ENCODE results near the gene CREB5. TPM values are rescaled to one million over a fixed set of nuclear protein-coding genes. Genes with fewer than 3 reads are reported as not detected.

CREB5 gene
- total and polyA plus RNA-seq, 5 donors = 4.0 to 20.4 (median 9.9) TPM

GRCh38 chr7:28613262-28613661, 200.9 kb downstream of the CREB5 start:
- 89% methylated on average over 6 of the region's 6 CpGs for WGBS
- Histone ChIP-seq H3K27me3 (ENCODE audit: control insufficient read depth, insufficient read depth) (no peaks in the 10 kb centered on the region), H3K9me3 (ENCODE audit: control insufficient read depth, low read length) (no peaks in the 10 kb centered on the region), H3K4me3 (ENCODE audit: low read length) (no peak overlapping the region), H3K27ac (ENCODE audit: low read length) (no peak overlapping the region), H3K4me1 (ENCODE audit: control insufficient read depth, insufficient read depth, low read length) (no peaks in the 10 kb centered on the region)
- ATAC-seq (no peak), DNase-seq (no peak)
- intact Hi-C loops (cut with DNase I) = no loop called here

- ATAC-seq (peak; percentile 38 to 41), DNase-seq (peak in 1 of 3 donors; percentile 43)
- no peaks in the 10 kb centered on the region for H3K27me3 ChIP-seq (ENCODE audit: control insufficient read depth, insufficient read depth)
- intact Hi-C loops (cut with DNase I) = no loop called here
- no peaks in the 10 kb centered on the region for H3K4me1 ChIP-seq (ENCODE audit: control insufficient read depth, insufficient read depth, low read length)
- no peak overlapping the region for H3K27ac ChIP-seq (ENCODE audit: low read length)
- WGBS = 92% methylated on average over 4 of the region's 4 CpGs
- no peaks in the 10 kb centered on the region for H3K9me3 ChIP-seq (ENCODE audit: control insufficient read depth, low read length)
- H3K4me3 ChIP-seq (ENCODE audit: low read length) = no peak overlapping the region
These were observed 202.8 kb downstream of the CREB5 start for GRCh38 chr7:28615091-28615490.

GRCh38 chr7:28617308-28617880, 205.1 kb downstream of the CREB5 start:
- Histone ChIP-seq H3K9me3 (ENCODE audit: control insufficient read depth, low read length) (no peaks in the 10 kb centered on the region), H3K4me3 (ENCODE audit: low read length) (no peak overlapping the region), H3K27me3 (ENCODE audit: control insufficient read depth, insufficient read depth) (no peaks in the 10 kb centered on the region), H3K4me1 (ENCODE audit: control insufficient read depth, insufficient read depth, low read length) (no peaks in the 10 kb centered on the region), H3K27ac (ENCODE audit: low read length) (no peak overlapping the region)
- ATAC-seq (no peak), DNase-seq (no peak)
- intact Hi-C loops (cut with DNase I) = no loop called here
- WGBS = 96% methylated on average over 2 of the region's 2 CpGs

GRCh38 chr7:28618383-28618782, 206.1 kb downstream of the CREB5 start:
- Histone ChIP-seq H3K9me3 (ENCODE audit: control insufficient read depth, low read length) (no peaks in the 10 kb centered on the region), H3K27ac (ENCODE audit: low read length) (no peak overlapping the region), H3K27me3 (ENCODE audit: control insufficient read depth, insufficient read depth) (no peaks in the 10 kb centered on the region), H3K4me1 (ENCODE audit: control insufficient read depth, insufficient read depth, low read length) (no peaks in the 10 kb centered on the region), H3K4me3 (ENCODE audit: low read length) (no peak overlapping the region)
- ATAC-seq (no peak), DNase-seq (no peak)
- 76% methylated on average over 3 of the region's 3 CpGs for WGBS
- intact Hi-C loops (cut with DNase I) = no loop called here

DNA sequence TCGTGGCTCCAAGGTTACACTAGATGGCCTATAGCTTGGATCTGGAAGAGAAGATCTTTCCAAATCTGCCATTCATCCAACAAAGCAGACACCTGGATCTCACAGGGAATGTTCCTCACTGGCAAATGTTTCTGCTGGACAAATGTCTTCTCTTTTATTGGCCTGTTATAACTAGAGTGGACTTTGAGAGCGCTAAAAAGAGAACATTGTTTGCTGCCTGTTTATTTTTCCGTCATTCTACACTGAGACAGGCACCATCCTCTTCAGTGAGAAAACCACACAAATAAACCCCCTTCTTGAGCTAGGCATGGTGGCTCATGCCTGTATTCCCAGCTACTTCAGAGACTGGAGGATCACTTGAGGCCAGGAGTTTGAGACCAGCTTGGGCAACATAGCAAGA, 206.9 kb downstream of the CREB5 start:
- ATAC-seq = no peak
- DNase-seq = no peak
- H3K4me3 ChIP-seq (ENCODE audit: low read length) = no peak overlapping the region
- no peak overlapping the region for H3K27ac ChIP-seq (ENCODE audit: low read length)
- no peaks in the 10 kb centered on the region for H3K27me3 ChIP-seq (ENCODE audit: control insufficient read depth, insufficient read depth)
- no peaks in the 10 kb centered on the region for H3K4me1 ChIP-seq (ENCODE audit: control insufficient read depth, insufficient read depth, low read length)
- intact Hi-C loops (cut with DNase I) = no loop called here
- WGBS = 94% methylated on average over 3 of the region's 3 CpGs
- H3K9me3 ChIP-seq (ENCODE audit: control insufficient read depth, low read length) = no peaks in the 10 kb centered on the region

DNA sequence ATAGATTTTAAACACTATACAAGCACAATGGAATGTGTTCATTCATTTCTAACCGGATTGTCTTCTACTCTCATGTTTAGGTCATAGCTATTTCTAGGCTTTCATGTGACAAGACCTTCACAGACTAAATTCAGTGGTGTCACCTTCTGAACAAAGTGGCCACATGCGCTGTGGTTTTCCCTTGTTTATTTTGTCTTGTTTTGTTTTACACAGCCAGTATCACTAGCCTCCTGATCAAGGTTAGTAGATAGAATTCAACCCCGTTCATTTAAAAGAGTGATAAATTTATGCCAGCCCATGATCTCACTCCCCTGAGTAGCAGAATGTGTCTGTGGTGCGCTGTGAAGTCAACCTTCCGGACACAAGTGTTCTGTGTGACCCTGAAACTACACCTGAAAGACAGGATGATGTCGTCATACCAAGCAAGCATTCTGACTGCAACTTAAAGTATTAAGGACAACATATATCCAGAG, 209.1 kb downstream of the CREB5 start:
- intact Hi-C loops (cut with DNase I) = loop anchor here in 2 of 4 donors (5.0 to 10.0 kb wide), 3 partner anchors 214 to 237 kb away; no protein-coding TSS in a partner anchor
- 69% methylated on average over 6 of the region's 6 CpGs for WGBS
- ATAC-seq = peak; percentile 24 to 27
- DNase-seq = no peak
- no peak overlapping the region for H3K4me3 ChIP-seq (ENCODE audit: low read length)
- H3K27ac ChIP-seq (ENCODE audit: low read length) = peak overlapping the region; percentile 79
- peaks cover 2% of the 10 kb centered on the region for H3K4me1 ChIP-seq (ENCODE audit: control insufficient read depth, insufficient read depth, low read length)
- H3K27me3 ChIP-seq (ENCODE audit: control insufficient read depth, insufficient read depth) = no peaks in the 10 kb centered on the region
- H3K9me3 ChIP-seq (ENCODE audit: control insufficient read depth, low read length) = no peaks in the 10 kb centered on the region

DNA sequence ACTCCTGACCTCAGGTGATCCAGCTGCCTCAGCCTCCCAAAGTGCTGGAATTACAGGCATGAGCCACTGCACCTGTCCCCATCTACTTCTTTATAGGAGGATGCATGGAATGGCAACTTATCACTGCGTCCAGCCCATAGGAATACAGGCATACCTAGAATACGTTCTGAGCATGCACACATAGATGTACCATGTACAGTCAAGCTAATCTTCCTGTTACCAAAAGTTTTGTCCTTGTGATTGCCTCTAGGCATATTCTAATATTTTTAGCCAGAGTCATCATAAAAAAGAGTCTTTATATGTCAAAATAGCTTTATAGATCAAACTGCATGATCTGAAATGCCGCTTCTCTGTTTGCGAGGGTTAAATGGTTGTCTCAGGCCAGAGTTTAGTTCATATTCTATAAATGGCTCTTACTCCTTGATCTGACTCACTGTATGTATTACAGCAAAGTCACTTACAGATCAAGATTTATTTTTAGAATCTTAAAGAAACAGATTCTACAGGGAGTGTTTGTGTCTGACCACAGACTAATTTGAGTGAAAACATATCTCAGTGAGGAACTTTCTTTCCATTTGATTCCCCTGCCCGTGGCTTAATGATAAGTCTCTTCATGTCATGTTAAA, 210.9 kb downstream of the CREB5 start:
- intact Hi-C loops (cut with DNase I) = loop anchor here in 2 of 4 donors (5.0 to 10.0 kb wide), 3 partner anchors 216 to 238 kb away; no protein-coding TSS in a partner anchor
- peaks cover 2% of the 10 kb centered on the region for H3K4me1 ChIP-seq (ENCODE audit: control insufficient read depth, insufficient read depth, low read length)
- ATAC-seq = peak in 1 of 2 donors; percentile 53

DNA sequence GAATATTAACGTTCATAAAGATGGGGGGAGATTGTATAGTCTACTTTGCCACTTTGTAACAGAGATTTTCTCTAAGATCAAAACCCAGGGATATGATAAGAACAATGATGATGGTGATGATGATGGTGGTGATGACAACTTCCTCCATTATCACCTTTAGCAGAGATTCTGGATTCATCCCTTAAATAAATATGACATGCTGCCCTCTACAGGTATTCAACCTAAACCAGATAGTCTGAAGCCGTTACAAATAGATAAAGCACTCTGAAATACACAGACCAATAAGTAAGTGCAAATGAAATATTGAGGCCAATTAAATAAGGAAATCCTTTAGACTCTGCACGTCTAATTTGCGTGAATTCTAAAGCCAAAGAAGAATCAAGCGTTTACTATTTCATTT, 211.5 kb downstream of the CREB5 start:
- intact Hi-C loops (cut with DNase I) = loop anchor here in 2 of 4 donors (5.0 to 10.0 kb wide), 3 partner anchors 217 to 239 kb away; no protein-coding TSS in a partner anchor

More for the DNA sequence above, 210.9 kb downstream of the CREB5 start:
- no peak for DNase-seq
- WGBS = 54% methylated on average over 5 of the region's 5 CpGs
- no peaks in the 10 kb centered on the region for H3K9me3 ChIP-seq (ENCODE audit: control insufficient read depth, low read length)
- no peaks in the 10 kb centered on the region for H3K27me3 ChIP-seq (ENCODE audit: control insufficient read depth, insufficient read depth)
- H3K4me3 ChIP-seq (ENCODE audit: low read length) = no peak overlapping the region
- no peak overlapping the region for H3K27ac ChIP-seq (ENCODE audit: low read length)

DNA sequence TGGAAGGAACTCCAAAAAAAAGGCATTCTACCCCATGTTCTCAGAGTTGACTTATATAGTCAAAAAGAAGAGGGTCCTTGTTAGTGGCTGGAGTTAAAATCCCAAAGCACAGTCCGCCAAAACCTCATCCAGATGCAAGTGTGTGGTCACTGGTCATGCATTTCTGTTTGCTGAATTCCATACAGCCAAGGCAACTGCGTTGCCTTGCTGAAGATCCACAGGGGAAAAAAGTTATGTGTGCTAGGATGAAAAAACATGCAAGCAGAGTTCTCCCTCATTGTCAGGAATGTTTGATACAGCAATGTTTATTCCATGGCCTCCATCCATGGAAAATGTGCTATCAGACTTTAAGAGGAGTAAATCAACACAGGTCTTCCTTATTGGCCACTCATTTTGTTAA, 213.1 kb downstream of the CREB5 start:
- ATAC-seq = no peak
- Histone ChIP-seq H3K4me1 (ENCODE audit: control insufficient read depth, insufficient read depth, low read length) (peaks cover 6% of the 10 kb centered on the region), H3K4me3 (ENCODE audit: low read length) (no peak overlapping the region), H3K27ac (ENCODE audit: low read length) (no peak overlapping the region), H3K9me3 (ENCODE audit: control insufficient read depth, low read length) (no peaks in the 10 kb centered on the region), H3K27me3 (ENCODE audit: control insufficient read depth, insufficient read depth) (no peaks in the 10 kb centered on the region)
- no peak for DNase-seq
- intact Hi-C loops (cut with DNase I) = loop anchor here in 3 of 4 donors (5.0 to 10.0 kb wide), 5 partner anchors 227 to 328 kb away; no protein-coding TSS in a partner anchor
- 67% methylated on average over 2 of the region's 2 CpGs for WGBS

More for the DNA sequence above, 211.5 kb downstream of the CREB5 start:
- H3K27me3 ChIP-seq (ENCODE audit: control insufficient read depth, insufficient read depth) = no peaks in the 10 kb centered on the region
- H3K4me3 ChIP-seq (ENCODE audit: low read length) = no peak overlapping the region
- H3K27ac ChIP-seq (ENCODE audit: low read length) = no peak overlapping the region
- DNase-seq = no peak
- ATAC-seq = no peak
- no peaks in the 10 kb centered on the region for H3K9me3 ChIP-seq (ENCODE audit: control insufficient read depth, low read length)
- H3K4me1 ChIP-seq (ENCODE audit: control insufficient read depth, insufficient read depth, low read length) = peaks cover 2% of the 10 kb centered on the region
- 39% methylated on average over 5 of the region's 5 CpGs for WGBS

DNA sequence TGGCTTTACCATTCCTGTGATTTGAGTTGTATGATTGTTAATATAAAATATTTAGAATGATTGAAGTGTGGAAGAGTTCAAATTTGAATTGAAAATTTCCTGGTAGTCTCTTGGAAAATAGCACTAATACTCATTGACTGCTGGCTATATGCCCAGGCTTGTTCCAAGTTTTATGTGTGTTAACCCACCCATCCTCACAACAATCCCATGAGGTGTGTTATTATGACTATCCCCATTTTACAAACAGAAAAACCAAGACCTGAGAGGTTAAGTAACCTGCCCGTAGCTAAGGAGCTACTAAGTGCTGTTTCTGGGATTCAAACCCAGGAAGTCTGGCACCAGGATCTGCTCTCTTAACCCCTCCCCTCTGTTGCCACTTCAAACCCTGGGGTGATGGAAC, 213.9 kb downstream of the CREB5 start:
- intact Hi-C loops (cut with DNase I) = loop anchor here in 3 of 4 donors (5.0 to 10.0 kb wide), 5 partner anchors 226 to 329 kb away; no protein-coding TSS in a partner anchor
- Histone ChIP-seq H3K4me1 (ENCODE audit: control insufficient read depth, insufficient read depth, low read length) (peaks cover 6% of the 10 kb centered on the region), H3K9me3 (ENCODE audit: control insufficient read depth, low read length) (no peaks in the 10 kb centered on the region), H3K27ac (ENCODE audit: low read length) (peak overlapping the region; percentile 38), H3K27me3 (ENCODE audit: control insufficient read depth, insufficient read depth) (no peaks in the 10 kb centered on the region), H3K4me3 (ENCODE audit: low read length) (no peak overlapping the region)
- DNase-seq (no peak), ATAC-seq (no peak)
- 62% methylated on average over 1 of the region's 1 CpG for WGBS

DNA sequence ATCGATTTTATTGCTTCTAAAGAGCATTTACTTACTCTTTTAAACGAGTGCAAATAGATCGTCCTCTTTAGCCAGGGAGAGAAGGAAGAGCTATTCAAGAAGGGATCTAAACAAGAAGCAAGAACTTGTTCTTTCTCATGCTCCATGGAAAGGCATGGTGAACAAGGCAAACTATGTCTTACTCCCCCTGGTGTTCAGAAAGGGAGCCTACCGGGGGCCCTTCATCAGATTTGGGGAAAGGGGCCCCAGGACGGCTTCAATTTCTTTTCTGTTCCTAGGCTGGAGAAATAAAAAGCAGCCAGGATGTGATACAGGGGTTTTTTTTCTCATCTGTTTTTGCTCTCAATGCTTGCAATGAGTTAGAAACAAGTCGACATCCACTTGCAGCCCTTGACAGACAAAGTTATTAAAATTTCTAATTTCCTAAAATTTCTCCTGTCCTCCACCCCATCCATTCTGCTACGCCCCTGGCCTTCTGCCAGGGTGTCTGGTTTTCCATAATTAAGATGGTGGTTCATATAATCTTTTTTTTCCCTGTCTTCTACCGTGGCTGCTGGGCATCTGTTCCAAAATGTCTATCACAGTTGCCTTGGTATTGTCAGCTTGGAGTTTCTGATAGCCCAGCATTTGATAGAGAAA, 214.4 kb downstream of the CREB5 start:
- Histone ChIP-seq H3K4me3 (ENCODE audit: low read length) (no peak overlapping the region), H3K27ac (ENCODE audit: low read length) (peak overlapping the region; percentile 38), H3K9me3 (ENCODE audit: control insufficient read depth, low read length) (no peaks in the 10 kb centered on the region), H3K4me1 (ENCODE audit: control insufficient read depth, insufficient read depth, low read length) (peaks cover 6% of the 10 kb centered on the region), H3K27me3 (ENCODE audit: control insufficient read depth, insufficient read depth) (no peaks in the 10 kb centered on the region)
- peak; percentile 45 to 54 for ATAC-seq
- 22% methylated on average over 8 of the region's 8 CpGs for WGBS
- intact Hi-C loops (cut with DNase I) = loop anchor here in 3 of 4 donors (5.0 to 10.0 kb wide), 5 partner anchors 226 to 329 kb away; no protein-coding TSS in a partner anchor
- DNase-seq = peak in 1 of 3 donors; percentile 72
